ENCODE measurements around the gene UNC5A.

DNA sequence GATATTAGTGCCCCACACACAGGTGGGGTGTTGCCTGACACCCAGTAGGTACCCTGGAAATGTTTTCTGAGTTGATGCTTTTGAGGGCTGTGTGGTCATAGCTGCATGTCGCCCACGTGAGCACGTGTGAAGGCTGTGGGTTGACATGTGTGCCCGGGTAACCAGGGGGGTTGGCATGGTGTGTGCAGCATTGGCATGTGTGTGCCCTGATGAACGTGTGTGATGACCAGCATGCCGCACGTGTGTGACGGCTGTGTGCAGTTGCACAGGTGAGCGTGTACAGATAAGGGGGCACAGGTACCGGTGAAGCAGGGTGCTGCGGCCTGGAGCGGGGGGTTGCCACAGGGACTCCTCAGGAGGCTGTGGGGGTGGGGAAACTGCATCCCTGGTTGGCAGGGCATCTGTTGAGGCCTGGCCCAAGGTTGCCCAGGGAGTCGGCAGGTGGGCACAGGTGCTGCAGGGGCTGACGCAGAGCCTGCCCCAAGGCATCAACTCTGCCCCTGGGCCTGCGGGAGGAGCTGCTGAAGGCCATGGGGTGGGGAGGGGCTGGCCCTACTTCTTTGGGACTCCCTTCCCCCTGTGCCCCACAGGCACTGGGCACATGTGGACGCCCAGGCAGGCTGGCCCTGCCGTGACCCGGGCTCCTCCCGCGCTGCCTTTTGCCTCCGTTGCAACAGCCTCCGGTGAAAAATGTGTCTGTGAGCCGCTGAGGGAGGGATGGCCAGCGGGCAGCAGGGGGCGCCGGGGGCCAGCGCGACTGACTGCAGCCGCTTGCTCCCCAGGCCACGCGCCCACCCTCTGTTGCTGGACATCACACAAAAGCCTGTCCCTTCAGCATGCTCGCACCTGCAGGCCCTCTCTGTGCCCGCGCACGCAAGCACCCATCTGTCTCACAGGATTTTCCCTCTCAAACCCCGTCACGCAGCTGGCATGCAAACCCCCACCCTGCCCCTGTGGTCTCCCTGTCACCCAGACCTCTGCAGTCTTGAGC lies 2.2 kb downstream of the UNC5A start:
- TF ChIP-seq KAT7 (CRISPR knock-in tag; IDR thresholded peaks at IDR 0.05; ENCODE audit: borderline replicate concordance) (no peak), U2AF1 (optimal IDR thresholded peaks at IDR 0.05; ENCODE audit: low read depth, low read length) (no peak), ZFP36 (IDR thresholded peaks at IDR 0.05; ENCODE audit: low read depth, low read length, partially characterized antibody) (no peak), MED1 (CRISPR knock-in tag; IDR thresholded peaks at IDR 0.05; ENCODE audit: borderline replicate concordance) (no peak), ZNF23 (CRISPR knock-in tag; IDR thresholded peaks at IDR 0.05) (no peak), ZNF274 (IDR thresholded peaks at IDR 0.05; ENCODE audit: borderline replicate concordance, low read depth, low read length) (no peak)
- TF ChIP-seq, protein P1, sequence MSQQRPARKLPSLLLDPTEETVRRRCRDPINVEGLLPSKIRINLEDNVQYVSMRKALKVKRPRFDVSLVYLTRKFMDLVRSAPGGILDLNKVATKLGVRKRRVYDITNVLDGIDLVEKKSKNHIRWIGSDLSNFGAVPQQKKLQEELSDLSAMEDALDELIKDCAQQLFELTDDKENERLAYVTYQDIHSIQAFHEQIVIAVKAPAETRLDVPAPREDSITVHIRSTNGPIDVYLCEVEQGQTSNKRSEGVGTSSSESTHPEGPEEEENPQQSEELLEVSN (IDR thresholded peaks at IDR 0.05; ENCODE audit: borderline replicate concordance in 1 of 2, extremely low read depth in 1 of 2, insufficient read depth in 1 of 2, insufficient read length in 1 of 2, low read depth in 1 of 2, low read length in 1 of 2, poor library complexity in 1 of 2, severe bottlenecking in 1 of 2) = peak in 1 of 2 experiments; percentile 9
- TF ChIP-seq, protein P2, sequence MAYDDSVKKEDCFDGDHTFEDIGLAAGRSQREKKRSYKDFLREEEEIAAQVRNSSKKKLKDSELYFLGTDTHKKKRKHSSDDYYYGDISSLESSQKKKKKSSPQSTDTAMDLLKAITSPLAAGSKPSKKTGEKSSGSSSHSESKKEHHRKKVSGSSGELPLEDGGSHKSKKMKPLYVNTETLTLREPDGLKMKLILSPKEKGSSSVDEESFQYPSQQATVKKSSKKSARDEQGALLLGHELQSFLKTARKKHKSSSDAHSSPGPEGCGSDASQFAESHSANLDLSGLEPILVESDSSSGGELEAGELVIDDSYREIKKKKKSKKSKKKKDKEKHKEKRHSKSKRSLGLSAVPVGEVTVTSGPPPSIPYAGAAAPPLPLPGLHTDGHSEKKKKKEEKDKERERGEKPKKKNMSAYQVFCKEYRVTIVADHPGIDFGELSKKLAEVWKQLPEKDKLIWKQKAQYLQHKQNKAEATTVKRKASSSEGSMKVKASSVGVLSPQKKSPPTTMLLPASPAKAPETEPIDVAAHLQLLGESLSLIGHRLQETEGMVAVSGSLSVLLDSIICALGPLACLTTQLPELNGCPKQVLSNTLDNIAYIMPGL (CRISPR knock-in tag; IDR thresholded peaks at IDR 0.05) = no peak
